ENCODE measurements around the gene CTNNA2.

Gene CTNNA2

DNA sequence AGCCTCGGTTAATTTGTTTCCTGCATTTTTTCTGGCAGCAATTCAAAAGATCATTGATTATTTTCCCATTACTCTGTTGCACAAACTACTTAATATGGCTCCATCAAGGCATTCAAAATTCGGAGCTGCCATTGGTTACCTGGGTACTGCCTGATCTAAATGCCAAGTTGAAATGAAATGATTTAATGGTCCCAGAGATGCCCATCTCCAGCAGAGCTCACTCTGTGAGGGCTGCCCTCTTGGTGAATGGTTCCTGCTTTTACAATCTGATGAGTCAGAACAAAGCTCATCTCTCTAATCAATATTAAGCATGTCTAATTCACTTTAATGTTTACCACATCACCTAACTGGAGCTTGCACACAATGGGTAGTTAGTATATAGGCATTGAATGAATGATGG, 126.1 kb downstream of the CTNNA2 start:
- CTCF ChIA-PET: interaction anchor here (1.0 to 1.7 kb wide), 2 partner anchors 9 to 23 kb away, joined by 3 to 4 read pairs; no protein-coding TSS in a partner anchor

GRCh38 chr2:79640001-79640400, 127.2 kb downstream of the CTNNA2 start:
- DNase-seq (ENCODE audit: extremely low spot score): no peak
- POLR2A ChIA-PET: no interaction called here
- CTCF ChIA-PET: interaction anchor here (1.2 kb wide), 1 partner anchor 13 kb away, joined by 3 read pairs; no protein-coding TSS in a partner anchor
- no peak for TF ChIP-seq CTCF (IDR thresholded peaks at IDR 0.05; ENCODE audit: control extremely low read depth, extremely low read depth, low read depth, missing control alignments)

More for the DNA sequence above, 126.1 kb downstream of the CTNNA2 start:
- no peak for DNase-seq (ENCODE audit: extremely low spot score)
- POLR2A ChIA-PET: no interaction called here
- no peak for TF ChIP-seq CTCF (IDR thresholded peaks at IDR 0.05; ENCODE audit: control extremely low read depth, extremely low read depth, low read depth, missing control alignments)

GRCh38 chr2:79649531-79649930, 136.7 kb downstream of the CTNNA2 start:
- CTCF ChIA-PET: no interaction called here
- TF ChIP-seq CTCF (IDR thresholded peaks at IDR 0.05; ENCODE audit: control extremely low read depth, extremely low read depth, low read depth, missing control alignments): no peak
- POLR2A ChIA-PET: no interaction called here
- no peak for DNase-seq (ENCODE audit: extremely low spot score)

DNA sequence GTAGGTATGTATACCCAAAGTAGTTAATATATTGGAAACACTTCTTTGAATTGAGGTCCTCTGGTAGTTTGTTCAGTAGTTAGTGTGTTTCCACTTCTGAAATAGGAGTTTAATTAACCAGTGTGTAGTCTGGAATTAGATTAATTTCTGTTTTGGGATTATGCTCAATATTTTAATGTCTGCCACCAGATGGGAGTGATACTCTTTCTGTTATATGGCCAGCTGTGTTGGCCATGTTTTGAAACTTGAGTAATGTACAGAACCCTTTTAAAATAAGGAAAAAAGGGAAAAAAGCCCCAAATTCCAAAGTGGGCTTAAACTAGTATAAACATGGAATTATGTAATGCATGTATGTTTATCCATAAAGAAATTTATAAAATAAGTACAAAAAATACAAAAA, 147.7 kb downstream of the CTNNA2 start:
- TF ChIP-seq CTCF (IDR thresholded peaks at IDR 0.05; ENCODE audit: control extremely low read depth, extremely low read depth, low read depth, missing control alignments): no peak
- POLR2A ChIA-PET: no interaction called here
- no peak for DNase-seq (ENCODE audit: extremely low spot score)
- CTCF ChIA-PET: no interaction called here

DNA sequence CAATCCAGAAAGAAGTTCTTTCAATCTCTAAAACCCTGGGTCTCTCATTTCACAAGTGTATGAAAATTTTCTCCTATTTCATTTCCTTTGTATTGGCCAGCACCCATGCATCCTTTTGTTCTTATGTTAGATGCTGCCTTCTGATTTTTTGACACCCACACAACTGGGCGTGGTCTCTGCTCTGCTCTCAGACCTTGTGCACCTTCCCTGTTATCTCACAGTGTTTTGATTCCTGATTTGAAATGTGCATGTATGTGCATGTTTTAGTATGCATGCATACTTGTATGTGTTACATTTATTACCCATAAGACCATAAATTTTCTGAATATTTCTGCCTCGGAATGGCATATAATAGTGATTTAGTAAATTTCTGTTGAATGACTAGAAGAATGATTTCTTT, 152.2 kb downstream of the CTNNA2 start:
- ChIA-PET CTCF (no interaction called here), POLR2A (no interaction called here)

GRCh38 chr2:79666430-79666829, 153.6 kb downstream of the CTNNA2 start:
- ChIA-PET CTCF (no interaction called here), POLR2A (no interaction called here)
- DNase-seq (ENCODE audit: extremely low spot score): no peak
- TF ChIP-seq CTCF (IDR thresholded peaks at IDR 0.05; ENCODE audit: control extremely low read depth, extremely low read depth, low read depth, missing control alignments): no peak

More for the DNA sequence above, 152.2 kb downstream of the CTNNA2 start:
- no peak for DNase-seq (ENCODE audit: extremely low spot score)
- no peak for TF ChIP-seq CTCF (IDR thresholded peaks at IDR 0.05; ENCODE audit: control extremely low read depth, extremely low read depth, low read depth, missing control alignments)

DNA sequence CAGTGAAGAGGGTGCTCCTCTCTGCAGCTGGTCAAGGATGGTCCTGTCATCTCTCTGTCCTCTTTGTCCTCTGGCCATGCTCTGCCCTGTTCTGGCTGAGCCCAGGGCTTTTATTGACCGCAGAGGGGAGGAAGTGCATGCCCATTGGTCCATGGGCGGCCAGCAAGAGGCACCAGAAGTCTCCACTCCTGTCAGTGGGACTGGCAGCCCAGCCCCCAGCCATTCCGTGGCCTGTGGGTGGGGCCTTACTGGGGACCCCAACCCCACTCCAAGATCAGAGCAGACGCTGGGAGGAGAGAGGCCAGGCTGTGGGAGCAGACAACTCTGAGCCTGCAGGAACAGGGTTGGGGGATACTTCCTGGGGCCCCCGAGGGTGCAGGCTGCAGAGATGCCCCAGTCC, 156.9 kb downstream of the CTNNA2 start:
- ChIA-PET POLR2A (no interaction called here), CTCF (no interaction called here)
- DNase-seq (ENCODE audit: extremely low spot score): no peak
- no peak for TF ChIP-seq CTCF (IDR thresholded peaks at IDR 0.05; ENCODE audit: control extremely low read depth, extremely low read depth, low read depth, missing control alignments)
